Measurements from ENCODE around the gene ITGA6. TPM values are rescaled to one million over a fixed set of nuclear protein-coding genes. Genes with fewer than 3 reads are reported as not detected.

ITGA6 gene
- total RNA-seq, 1 experiment from 2014 or later = 78.3 TPM

DNA sequence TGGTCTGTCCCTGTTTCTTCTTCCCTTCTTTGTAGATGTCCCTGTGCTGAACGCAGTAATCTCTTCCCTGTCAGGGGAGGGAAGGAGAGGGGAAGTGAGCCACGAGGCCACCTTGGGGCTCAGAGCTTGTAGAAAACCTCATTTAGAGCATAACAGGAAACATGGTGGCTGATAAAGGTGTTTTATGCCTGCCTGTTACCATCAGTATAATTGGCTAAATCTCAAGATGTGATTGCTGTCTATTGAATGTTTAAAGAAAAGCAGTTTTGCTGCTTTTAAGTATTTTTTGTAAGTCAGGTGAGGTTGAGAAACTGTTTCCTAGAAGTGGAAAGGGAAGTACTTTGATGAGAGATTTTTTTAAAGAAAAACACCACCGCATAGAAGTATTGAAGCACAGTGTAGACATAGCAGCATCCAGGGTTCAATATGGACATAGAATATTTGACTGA, 68.8 kb downstream of the ITGA6 start:
- H4K5ac ChIP-seq (ENCODE audit: insufficient read length, low read depth, low read length) = no peak overlapping the region
- no peak overlapping the region for H2AK5ac ChIP-seq (ENCODE audit: insufficient read length, low read length)
- Mint-ChIP-seq H3K4me1 (no peaks in the 10 kb centered on the region), H3K36me3 (ENCODE audit: insufficient read depth in 1 of 3, low read depth in 3 of 3) (peaks cover 39 to 85% (median 75%) of the 10 kb centered on the region in 3 experiments; a peak in 6 of 7 replicates), H3K4me3 (no peak overlapping the region), H3K27ac (no peak overlapping the region; a peak in 2 of 7 replicates), H3K27me3 (ENCODE audit: low read depth) (no peaks in the 10 kb centered on the region), H3K9me3 (no peaks in the 10 kb centered on the region)
- no peak overlapping the region for H3K14ac ChIP-seq (ENCODE audit: insufficient read depth, low read length)
- H4K20me1 ChIP-seq (ENCODE audit: control insufficient read depth, insufficient read depth, insufficient read length) = no peaks in the 10 kb centered on the region
- no peak overlapping the region for H2AFZ ChIP-seq (ENCODE audit: low read length)
- H3K4me1 ChIP-seq (ENCODE audit: insufficient read depth, low read length) = no peaks in the 10 kb centered on the region
- H3K4me2 ChIP-seq (ENCODE audit: insufficient read depth, insufficient read length, low read length) = no peak overlapping the region
- H3K56ac ChIP-seq (ENCODE audit: insufficient read length, low read depth, low read length) = no peak overlapping the region
- H3K79me2 ChIP-seq (ENCODE audit: insufficient read depth, low read length) = no peaks in the 10 kb centered on the region
- no peaks in the 10 kb centered on the region for H3K23me2 ChIP-seq (ENCODE audit: insufficient read length, low read depth, low read length, poor library complexity, severe bottlenecking)
- H2BK12ac ChIP-seq (ENCODE audit: insufficient read length, low read depth, low read length) = no peak overlapping the region
- no CpG with 5 or more reads among the region's 3 CpGs for WGBS (ENCODE audit: extremely low coverage, insufficient read length, low lambda C conversion rate)
- no peak overlapping the region for H3T11ph ChIP-seq (ENCODE audit: low read length)
- H4K8ac ChIP-seq (replicated peaks; ENCODE audit: insufficient read length, low read depth, low read length) = no peak overlapping the region
- no peak overlapping the region for H3K27ac ChIP-seq (ENCODE audit: insufficient read length, low read depth, low read length)
- no peak overlapping the region for H3K9ac ChIP-seq (ENCODE audit: extremely low read depth, insufficient read length, low read length)
- H2BK5ac ChIP-seq (ENCODE audit: insufficient read length, low read length) = no peak overlapping the region
- H3K18ac ChIP-seq (ENCODE audit: insufficient read length, low read depth, low read length) = no peak overlapping the region
- H4K91ac ChIP-seq (ENCODE audit: insufficient read length, low read depth, low read length) = no peak overlapping the region
- no peaks in the 10 kb centered on the region for H3K9me3 ChIP-seq (ENCODE audit: control insufficient read depth, low read depth, low read length)
- no peaks in the 10 kb centered on the region for H3K79me1 ChIP-seq (ENCODE audit: insufficient read depth, low read depth, low read length, poor library complexity, severe bottlenecking)
- no peak overlapping the region for H2BK120ac ChIP-seq (ENCODE audit: low read depth, low read length, poor library complexity, severe bottlenecking)
- H2BK20ac ChIP-seq (ENCODE audit: low read depth, low read length, poor library complexity, severe bottlenecking) = no peak overlapping the region
- H2BK15ac ChIP-seq (ENCODE audit: low read depth, low read length) = no peak overlapping the region
- TF ChIP-seq, protein P1, sequence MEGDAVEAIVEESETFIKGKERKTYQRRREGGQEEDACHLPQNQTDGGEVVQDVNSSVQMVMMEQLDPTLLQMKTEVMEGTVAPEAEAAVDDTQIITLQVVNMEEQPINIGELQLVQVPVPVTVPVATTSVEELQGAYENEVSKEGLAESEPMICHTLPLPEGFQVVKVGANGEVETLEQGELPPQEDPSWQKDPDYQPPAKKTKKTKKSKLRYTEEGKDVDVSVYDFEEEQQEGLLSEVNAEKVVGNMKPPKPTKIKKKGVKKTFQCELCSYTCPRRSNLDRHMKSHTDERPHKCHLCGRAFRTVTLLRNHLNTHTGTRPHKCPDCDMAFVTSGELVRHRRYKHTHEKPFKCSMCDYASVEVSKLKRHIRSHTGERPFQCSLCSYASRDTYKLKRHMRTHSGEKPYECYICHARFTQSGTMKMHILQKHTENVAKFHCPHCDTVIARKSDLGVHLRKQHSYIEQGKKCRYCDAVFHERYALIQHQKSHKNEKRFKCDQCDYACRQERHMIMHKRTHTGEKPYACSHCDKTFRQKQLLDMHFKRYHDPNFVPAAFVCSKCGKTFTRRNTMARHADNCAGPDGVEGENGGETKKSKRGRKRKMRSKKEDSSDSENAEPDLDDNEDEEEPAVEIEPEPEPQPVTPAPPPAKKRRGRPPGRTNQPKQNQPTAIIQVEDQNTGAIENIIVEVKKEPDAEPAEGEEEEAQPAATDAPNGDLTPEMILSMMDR (conservative IDR thresholded peaks at IDR 0.05) = no peak
- H3K4ac ChIP-seq (ENCODE audit: low read depth, low read length) = no peak overlapping the region
- H3K27me3 ChIP-seq (ENCODE audit: insufficient read depth, low read length) = no peaks in the 10 kb centered on the region
- H3K23ac ChIP-seq (ENCODE audit: insufficient read length, low read depth, low read length) = no peak overlapping the region
- DNase-seq = no peak

Data from H9 (cell line).